ENCODE measurements around the gene FCAR.

The FCAR gene

GRCh38 chr19:54871696-54872095 lies 2.3 kb upstream of the FCAR start:
- no peak overlapping the region for H3K4me3 ChIP-seq (IDR thresholded peaks at IDR 0.05; ENCODE audit: insufficient read depth, low read depth, low read length)
- H3K27me3 ChIP-seq (ENCODE audit: insufficient read depth, low read depth) = peaks cover 7% of the 10 kb centered on the region; the same call in 1 of the 2 replicates
- no peak overlapping the region for H3K4me2 ChIP-seq
- H3K4me1 ChIP-seq (ENCODE audit: low read depth, poor library complexity, severe bottlenecking) = no peaks in the 10 kb centered on the region
- no peak overlapping the region for H3K9ac ChIP-seq
- TF ChIP-seq CTCF (conservative IDR thresholded peaks at IDR 0.05; ENCODE audit: low read depth, low read length) = no peak
- no peaks in the 10 kb centered on the region for H3K36me3 ChIP-seq (ENCODE audit: insufficient read depth)
- H3K27ac ChIP-seq = no peak overlapping the region
- H2AFZ ChIP-seq (ENCODE audit: low read depth) = no peak overlapping the region
- H4K20me1 ChIP-seq (ENCODE audit: insufficient read depth) = no peaks in the 10 kb centered on the region
- H3K79me2 ChIP-seq (ENCODE audit: insufficient read depth, low read depth) = no peaks in the 10 kb centered on the region

GRCh38 chr19:54875506-54875905 lies 1.5 kb downstream of the FCAR start:
- no peak for TF ChIP-seq CTCF (conservative IDR thresholded peaks at IDR 0.05; ENCODE audit: low read depth, low read length)
- H3K36me3 ChIP-seq (ENCODE audit: insufficient read depth) = no peaks in the 10 kb centered on the region

GRCh38 chr19:54877471-54877870 lies 3.4 kb downstream of the FCAR start:
- Histone ChIP-seq H3K79me2 (ENCODE audit: insufficient read depth, low read depth) (no peaks in the 10 kb centered on the region), H3K9ac (no peak overlapping the region), H3K4me1 (ENCODE audit: low read depth, poor library complexity, severe bottlenecking) (no peaks in the 10 kb centered on the region), H3K36me3 (ENCODE audit: insufficient read depth) (no peaks in the 10 kb centered on the region), H3K27me3 (ENCODE audit: insufficient read depth, low read depth) (peaks cover 7% of the 10 kb centered on the region; the same call in 1 of the 2 replicates), H4K20me1 (ENCODE audit: insufficient read depth) (no peaks in the 10 kb centered on the region), H3K27ac (no peak overlapping the region), H3K4me2 (no peak overlapping the region), H2AFZ (ENCODE audit: low read depth) (no peak overlapping the region), H3K4me3 (IDR thresholded peaks at IDR 0.05; ENCODE audit: insufficient read depth, low read depth, low read length) (no peak overlapping the region)
- TF ChIP-seq CTCF (conservative IDR thresholded peaks at IDR 0.05; ENCODE audit: low read depth, low read length) = no peak

More at GRCh38 chr19:54875506-54875905, 1.5 kb downstream of the FCAR start:
- Histone ChIP-seq H3K4me2 (no peak overlapping the region), H3K27ac (no peak overlapping the region), H3K27me3 (ENCODE audit: insufficient read depth, low read depth) (peaks cover 13% of the 10 kb centered on the region; the same call in 1 of the 2 replicates), H3K9ac (no peak overlapping the region), H4K20me1 (ENCODE audit: insufficient read depth) (no peaks in the 10 kb centered on the region), H3K4me3 (IDR thresholded peaks at IDR 0.05; ENCODE audit: insufficient read depth, low read depth, low read length) (no peak overlapping the region), H2AFZ (ENCODE audit: low read depth) (no peak overlapping the region), H3K79me2 (ENCODE audit: insufficient read depth, low read depth) (no peaks in the 10 kb centered on the region), H3K4me1 (ENCODE audit: low read depth, poor library complexity, severe bottlenecking) (no peaks in the 10 kb centered on the region)

- no peak overlapping the region for H3K9ac ChIP-seq
- no peak overlapping the region for H3K4me2 ChIP-seq
Observed at GRCh38 chr19:54881884-54882283, 7.8 kb downstream of the FCAR start.

More at GRCh38 chr19:54881884-54882283, 7.8 kb downstream of the FCAR start:
- Histone ChIP-seq H4K20me1 (ENCODE audit: insufficient read depth) (no peaks in the 10 kb centered on the region), H3K4me1 (ENCODE audit: low read depth, poor library complexity, severe bottlenecking) (peaks cover 5% of the 10 kb centered on the region), H3K27me3 (ENCODE audit: insufficient read depth, low read depth) (peaks cover 6% of the 10 kb centered on the region; the same call in 1 of the 2 replicates), H2AFZ (ENCODE audit: low read depth) (no peak overlapping the region), H3K79me2 (ENCODE audit: insufficient read depth, low read depth) (no peaks in the 10 kb centered on the region), H3K4me3 (IDR thresholded peaks at IDR 0.05; ENCODE audit: insufficient read depth, low read depth, low read length) (no peak overlapping the region), H3K36me3 (ENCODE audit: insufficient read depth) (no peaks in the 10 kb centered on the region), H3K27ac (no peak overlapping the region)
- TF ChIP-seq CTCF (conservative IDR thresholded peaks at IDR 0.05; ENCODE audit: low read depth, low read length) = no peak

All from KMS-11 (cell line).